ENCODE measurements around the gene MAP4K3. TPM values are rescaled to one million over a fixed set of nuclear protein-coding genes. Genes with fewer than 3 reads are reported as not detected.

MAP4K3 gene
- total and polyA plus RNA-seq, 10 of the 15 experiments (the other 5 are each of a cell fraction or from before 2014, with no cell fraction given), result 0.04 to 0.95 (median 0.21) TPM; not detected in 1

DNA sequence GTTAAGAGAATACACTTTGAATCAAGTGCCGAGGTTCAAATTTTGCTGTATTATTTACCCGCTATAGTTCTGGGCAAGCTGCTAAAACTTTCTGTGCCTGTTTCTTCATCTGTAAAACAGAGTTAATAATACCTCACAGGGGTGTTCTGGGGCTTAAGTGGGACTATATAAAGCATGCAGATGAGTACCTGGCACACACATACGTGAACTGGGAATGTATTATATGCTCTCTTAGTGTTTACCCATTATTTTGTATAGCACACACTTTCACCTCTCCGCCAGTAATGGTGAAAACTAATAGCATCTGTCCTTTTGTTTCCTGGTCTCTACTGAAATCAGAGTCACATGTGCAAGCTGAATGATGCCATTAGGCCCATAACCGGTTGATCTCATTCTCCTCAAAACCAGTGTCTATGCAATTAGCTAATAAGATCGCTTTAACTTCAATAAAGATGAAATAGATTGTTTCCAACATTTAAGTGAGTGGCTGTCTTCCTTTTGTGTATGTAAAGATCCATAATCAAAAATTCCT is 189.5 kb downstream of the MAP4K3 start:
- WGBS (ENCODE audit: insufficient coverage, insufficient replicate concordance, low lambda C conversion rate, missing lambda C conversion rate), result 82% methylated on average over 6 of the region's 6 CpGs
- Histone ChIP-seq H3K9ac (ENCODE audit: control insufficient read depth, insufficient read depth, low read length) (no peak overlapping the region), H3K4me2 (ENCODE audit: control insufficient read depth, insufficient read depth) (no peak overlapping the region), H3K9me3 (replicated peaks; ENCODE audit: control insufficient read depth, insufficient read depth, low read length) (no peaks in the 10 kb centered on the region; the same call in 2 of the 3 replicates), H3K4me3 (no peak overlapping the region), H3K27me3 (replicated peaks in 1 of 2; ENCODE audit: control insufficient read depth in 2 of 2, insufficient read depth in 2 of 2, low read length in 1 of 2) (no peaks in the 10 kb centered on the region), H3K27ac (ENCODE audit: control insufficient read depth, insufficient read depth) (no peak overlapping the region), H3K79me2 (ENCODE audit: control insufficient read depth, insufficient read depth, low read length) (no peaks in the 10 kb centered on the region), H3K4me1 (ENCODE audit: control insufficient read depth, insufficient read depth, low read length) (no peaks in the 10 kb centered on the region), H2AFZ (ENCODE audit: control insufficient read depth, low read depth, low read length) (no peak overlapping the region), H4K20me1 (ENCODE audit: control insufficient read depth, insufficient read depth) (no peaks in the 10 kb centered on the region), H3K36me3 (ENCODE audit: control insufficient read depth in 2 of 2, insufficient read depth in 2 of 2, low read length in 1 of 2) (no peaks in the 10 kb centered on the region)
- in situ Hi-C loops (cut with MboI), result no loop called here
- FAIRE-seq, result no peak
- ChIA-PET SMC1A (ENCODE audit: uncharacterized antibody, unreplicated experiment) (no interaction called here), RAD21 (ENCODE audit: unreplicated experiment) (no interaction called here), POLR2A (no interaction called here), CTCF (no interaction called here)
- BruUV-seq (replicated peaks), result no TSS peak
- DNase-seq (ENCODE audit: low read depth, low spot score), result no peak
- TF ChIP-seq POLR2AphosphoS5 (IDR thresholded peaks at IDR 0.05; ENCODE audit: low read length) (no peak), GABPA (IDR thresholded peaks at IDR 0.05; ENCODE audit: low read depth) (no peak), WRNIP1 (IDR thresholded peaks at IDR 0.05; ENCODE audit: borderline replicate concordance, low read depth, low read length) (no peak), NR2C2 (IDR thresholded peaks at IDR 0.05; ENCODE audit: borderline replicate concordance, control insufficient read depth, insufficient read length, low read depth) (no peak), HDGF (IDR thresholded peaks at IDR 0.05) (no peak), MTA3 (IDR thresholded peaks at IDR 0.05; ENCODE audit: borderline replicate concordance, low read length) (no peak), NR2F1 (conservative IDR thresholded peaks at IDR 0.05) (no peak), ZZZ3 (IDR thresholded peaks at IDR 0.05; ENCODE audit: control insufficient read depth, insufficient read length, low read depth) (no peak), KAT2A (conservative IDR thresholded peaks at IDR 0.05; ENCODE audit: control insufficient read depth, low read depth, low read length) (no peak), CBX5 (IDR thresholded peaks at IDR 0.05; ENCODE audit: low read depth) (no peak), PAX8 (IDR thresholded peaks at IDR 0.05) (no peak), CHD4 (IDR thresholded peaks at IDR 0.05) (no peak), EZH2 (IDR thresholded peaks at IDR 0.05; ENCODE audit: borderline replicate concordance, control insufficient read depth, low read depth, low read length) (no peak), SMARCA5 (IDR thresholded peaks at IDR 0.05) (no peak)
- intact Hi-C loops (cut with micrococcal nuclease; ENCODE audit: unreplicated experiment), result no loop called here
- no peak for ATAC-seq
